ENCODE measurements around the gene TAMM41.
"Not testable (repeated sequence)": the region's sequence is repeated elsewhere in the genome, so short reads cannot be mapped to it uniquely, and the experiment has no call there.

The TAMM41 gene

GRCh38 chr3:11764931-11765363, 81.7 kb downstream of the TAMM41 start:
- DNase-seq: no peak

DNA sequence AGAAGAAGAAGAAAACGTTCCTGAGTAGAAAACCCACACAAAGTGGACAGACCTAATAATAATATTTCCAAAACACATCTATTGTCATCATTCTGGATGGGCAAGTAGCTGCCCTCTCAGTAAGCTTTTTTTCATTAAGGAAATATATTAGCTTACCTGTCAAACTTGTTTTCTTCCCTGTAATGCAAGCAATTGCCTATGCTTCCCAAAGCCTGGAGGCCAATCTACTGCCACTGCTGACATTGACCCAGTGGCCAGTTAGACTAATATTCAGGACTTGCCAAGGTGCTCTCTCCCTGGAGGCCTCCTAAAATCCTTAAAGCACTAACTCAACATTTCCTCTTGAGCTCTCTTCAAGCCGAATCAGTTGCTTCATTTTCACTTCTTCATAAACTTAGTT, 86.7 kb downstream of the TAMM41 start:
- no peak for DNase-seq

DNA sequence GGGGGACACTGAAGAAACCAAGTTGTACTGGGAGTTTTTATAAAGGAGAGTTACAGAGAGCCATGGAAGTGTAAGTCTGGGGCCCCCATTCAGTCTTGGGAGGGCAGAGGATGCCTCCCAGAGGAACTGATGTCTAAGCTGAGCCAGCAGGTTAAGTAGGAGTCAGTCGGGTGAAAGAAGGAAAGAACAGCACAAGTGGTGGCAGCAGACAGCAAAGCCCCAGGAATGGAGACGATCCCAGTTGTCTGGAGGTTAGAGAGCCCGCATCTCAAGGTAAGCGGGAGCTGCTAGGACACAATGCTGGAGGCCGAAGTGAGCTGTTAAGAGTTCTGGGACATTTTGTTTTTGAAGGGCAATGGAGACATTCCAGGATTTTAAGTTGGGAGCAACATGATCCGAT, 88.8 kb downstream of the TAMM41 start:
- DNase-seq: no peak

DNA sequence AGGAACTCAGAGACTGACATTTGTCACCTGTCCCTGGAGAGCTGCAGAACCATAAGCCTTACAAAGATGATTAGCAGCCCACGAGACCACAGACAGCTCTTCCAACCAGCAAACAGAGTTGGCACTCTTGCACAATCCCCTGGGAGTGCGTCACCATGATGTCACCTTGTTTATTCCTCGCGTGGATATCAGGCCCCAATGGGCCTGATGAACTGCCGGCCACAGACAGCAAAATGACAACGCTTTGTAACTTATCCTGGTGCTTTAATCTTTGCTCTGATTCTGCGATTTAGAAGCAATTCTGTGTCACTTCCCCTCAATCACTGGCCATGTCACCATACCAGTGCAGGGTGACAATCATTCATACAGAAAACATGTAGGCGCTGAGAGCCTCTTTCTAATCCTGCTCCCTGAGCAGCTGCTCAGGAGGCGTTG, 89.2 kb downstream of the TAMM41 start:
- no peak for DNase-seq

GRCh38 chr3:11755276-11755675, 91.4 kb downstream of the TAMM41 start:
- DNase-seq: no peak

DNA sequence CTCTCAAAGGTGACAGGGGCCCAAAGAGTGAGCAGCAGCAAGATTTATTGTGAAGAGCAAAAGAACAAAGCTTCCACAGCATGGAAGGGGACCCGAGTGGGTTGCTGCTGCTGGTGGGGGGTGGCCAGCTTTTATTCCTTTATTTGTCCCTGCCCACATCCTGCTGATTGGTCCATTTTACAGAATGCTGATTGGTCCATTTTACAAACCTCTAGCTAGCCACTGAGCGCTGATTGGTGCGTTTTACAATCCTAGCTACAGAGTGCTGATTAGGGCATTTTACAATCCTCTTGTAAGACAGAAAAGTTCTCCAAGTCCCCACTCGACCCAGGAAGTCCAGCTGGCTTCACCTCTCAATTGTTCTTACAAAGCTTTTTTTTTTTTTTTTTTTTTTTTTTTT, 94.4 kb downstream of the TAMM41 start:
- DNase-seq: not testable (repeated sequence)

DNA sequence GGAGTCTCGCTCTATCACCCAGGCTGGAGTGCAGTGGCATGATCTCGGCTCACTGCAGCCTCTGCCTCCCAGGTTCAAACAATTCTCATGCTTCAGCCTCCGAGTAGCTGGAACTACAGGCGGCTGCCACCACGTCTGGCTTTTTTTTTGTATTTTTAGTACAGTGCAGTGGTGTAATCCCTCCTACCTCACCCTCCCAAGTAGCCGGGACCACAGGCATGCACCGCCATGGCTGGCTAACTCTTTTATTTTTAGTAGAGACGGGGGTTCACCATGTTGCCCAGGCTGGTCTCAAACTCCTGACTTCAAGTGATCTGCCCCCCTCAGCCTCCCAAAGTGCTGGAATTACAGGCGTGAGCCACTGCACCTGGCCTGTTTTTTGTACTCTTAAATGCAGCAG, 98.4 kb downstream of the TAMM41 start:
- not testable (repeated sequence) for DNase-seq

Data from NCI-H526 treated with DMSO at 0.1 percent for 48 hours (cell line).